ENCODE results near the gene MAT2B. TPM values are rescaled to one million over a fixed set of nuclear protein-coding genes. Genes with fewer than 3 reads are reported as not detected.

MAT2B gene
- total RNA-seq, 2 donors from 2014 or later: 63.4 to 86.7 TPM

DNA sequence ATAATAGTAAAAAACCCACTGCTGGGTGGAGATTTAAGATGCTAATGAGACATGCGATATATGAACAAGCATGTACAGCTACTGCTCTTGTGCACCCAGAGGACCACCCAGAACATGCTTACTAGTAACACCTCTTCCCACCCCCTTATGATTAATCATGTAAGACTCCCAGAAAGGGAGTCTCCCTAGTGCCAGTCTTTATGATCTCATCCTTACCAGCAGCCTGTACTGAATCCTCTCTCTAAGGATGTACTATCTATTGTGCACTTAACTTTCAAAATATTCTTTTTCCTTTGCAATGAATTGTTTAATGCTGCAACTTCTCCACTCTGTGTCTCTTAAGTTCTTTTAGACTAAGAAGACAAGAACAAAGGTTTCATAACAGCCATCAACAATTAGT is 9.1 kb upstream of the MAT2B start:
- DNase-seq: no peak
- no peak overlapping the region for H3K4me3 ChIP-seq
- TF ChIP-seq, protein P1, sequence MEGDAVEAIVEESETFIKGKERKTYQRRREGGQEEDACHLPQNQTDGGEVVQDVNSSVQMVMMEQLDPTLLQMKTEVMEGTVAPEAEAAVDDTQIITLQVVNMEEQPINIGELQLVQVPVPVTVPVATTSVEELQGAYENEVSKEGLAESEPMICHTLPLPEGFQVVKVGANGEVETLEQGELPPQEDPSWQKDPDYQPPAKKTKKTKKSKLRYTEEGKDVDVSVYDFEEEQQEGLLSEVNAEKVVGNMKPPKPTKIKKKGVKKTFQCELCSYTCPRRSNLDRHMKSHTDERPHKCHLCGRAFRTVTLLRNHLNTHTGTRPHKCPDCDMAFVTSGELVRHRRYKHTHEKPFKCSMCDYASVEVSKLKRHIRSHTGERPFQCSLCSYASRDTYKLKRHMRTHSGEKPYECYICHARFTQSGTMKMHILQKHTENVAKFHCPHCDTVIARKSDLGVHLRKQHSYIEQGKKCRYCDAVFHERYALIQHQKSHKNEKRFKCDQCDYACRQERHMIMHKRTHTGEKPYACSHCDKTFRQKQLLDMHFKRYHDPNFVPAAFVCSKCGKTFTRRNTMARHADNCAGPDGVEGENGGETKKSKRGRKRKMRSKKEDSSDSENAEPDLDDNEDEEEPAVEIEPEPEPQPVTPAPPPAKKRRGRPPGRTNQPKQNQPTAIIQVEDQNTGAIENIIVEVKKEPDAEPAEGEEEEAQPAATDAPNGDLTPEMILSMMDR (IDR thresholded peaks at IDR 0.05): no peak
- H3K4me1 ChIP-seq: no peaks in the 10 kb centered on the region
- H3K27me3 ChIP-seq: no peaks in the 10 kb centered on the region
- H3K36me3 ChIP-seq: no peaks in the 10 kb centered on the region
- no peak overlapping the region for H3K9ac ChIP-seq (ENCODE audit: low read depth in 2 of 2, low read length in 2 of 2)
- H3K9me3 ChIP-seq: no peaks in the 10 kb centered on the region
- H3K27ac ChIP-seq: no peak overlapping the region
- intact Hi-C loops (cut with DNase I): no loop called here

DNA sequence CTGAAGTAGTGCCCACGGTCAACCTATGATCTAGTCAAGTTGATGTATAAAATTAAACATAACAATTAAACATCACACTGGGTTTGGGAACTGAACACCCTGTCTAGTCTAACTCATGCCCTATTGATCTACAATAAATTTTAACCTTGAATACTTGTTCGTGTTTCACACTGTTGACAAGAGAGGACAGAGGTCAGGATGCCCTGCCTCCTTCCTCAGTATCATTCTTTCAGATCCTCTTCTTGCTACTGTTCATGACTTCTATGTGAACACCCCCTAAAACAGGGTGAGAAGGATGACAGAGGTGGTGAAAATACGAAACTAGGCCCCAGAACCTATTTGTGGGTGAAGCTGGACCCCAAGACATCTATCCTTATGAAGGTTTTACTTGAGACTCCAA is 8.1 kb upstream of the MAT2B start:
- no peaks in the 10 kb centered on the region for H3K9me3 ChIP-seq
- no peak overlapping the region for H3K4me3 ChIP-seq
- H3K27me3 ChIP-seq: no peaks in the 10 kb centered on the region
- intact Hi-C loops (cut with DNase I): no loop called here
- no peak overlapping the region for H3K9ac ChIP-seq (ENCODE audit: low read depth in 2 of 2, low read length in 2 of 2)
- no peaks in the 10 kb centered on the region for H3K4me1 ChIP-seq
- no peak overlapping the region for H3K27ac ChIP-seq
- TF ChIP-seq, protein P1 (IDR thresholded peaks at IDR 0.05): no peak
- no peak for DNase-seq
- no peaks in the 10 kb centered on the region for H3K36me3 ChIP-seq

DNA sequence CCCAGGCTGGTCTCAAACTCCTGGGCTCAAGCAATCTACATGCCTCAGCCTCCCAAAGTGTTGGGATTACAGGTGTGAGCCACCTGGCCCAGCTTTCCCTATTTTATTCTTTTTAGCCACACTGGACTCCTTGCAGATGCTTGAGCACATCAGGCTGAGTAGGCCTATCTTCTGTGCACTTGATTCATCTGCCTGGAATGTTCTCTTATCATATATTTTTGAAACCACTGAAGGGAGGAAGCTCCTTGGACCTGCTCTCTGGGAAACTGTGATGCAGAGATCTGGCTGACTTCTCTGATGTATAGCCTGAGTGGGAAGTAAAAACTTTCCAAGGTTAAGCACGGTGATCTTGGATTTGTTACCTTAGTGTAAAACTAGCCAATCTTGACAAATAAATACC is 6.5 kb upstream of the MAT2B start:
- no peak for DNase-seq
- no peak overlapping the region for H3K4me3 ChIP-seq
- H3K4me1 ChIP-seq: no peaks in the 10 kb centered on the region
- intact Hi-C loops (cut with DNase I): no loop called here
- H3K9ac ChIP-seq (ENCODE audit: low read depth in 2 of 2, low read length in 2 of 2): no peak overlapping the region
- TF ChIP-seq, protein P1 (IDR thresholded peaks at IDR 0.05): no peak
- H3K27me3 ChIP-seq: no peaks in the 10 kb centered on the region
- H3K9me3 ChIP-seq: no peaks in the 10 kb centered on the region
- H3K36me3 ChIP-seq: no peaks in the 10 kb centered on the region
- no peak overlapping the region for H3K27ac ChIP-seq

DNA sequence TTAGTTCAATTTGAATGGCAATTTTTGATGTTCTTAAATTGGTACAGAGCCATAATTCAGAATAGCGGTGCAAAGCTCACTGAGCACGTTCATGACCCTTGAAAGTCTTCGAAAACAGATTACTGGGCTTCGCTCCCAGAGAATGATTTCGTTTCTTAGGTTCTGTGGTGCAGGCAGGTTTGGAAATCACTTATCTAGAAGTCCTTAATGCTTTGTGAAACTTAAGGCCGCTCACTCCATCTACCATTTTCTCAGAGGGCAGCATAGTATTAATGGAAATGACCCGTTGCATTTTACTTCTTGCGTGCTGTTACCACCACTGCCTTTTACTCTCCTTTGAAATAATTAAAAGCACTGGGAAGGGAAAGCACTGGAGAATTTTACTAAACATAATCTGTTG is 2.9 kb upstream of the MAT2B start:
- DNase-seq: no peak
- H3K36me3 ChIP-seq: no peaks in the 10 kb centered on the region
- H3K9me3 ChIP-seq: no peaks in the 10 kb centered on the region
- no peaks in the 10 kb centered on the region for H3K4me1 ChIP-seq
- no peaks in the 10 kb centered on the region for H3K27me3 ChIP-seq
- peak overlapping the region; percentile 78 for H3K4me3 ChIP-seq
- H3K27ac ChIP-seq: peak overlapping the region; percentile 100
- intact Hi-C loops (cut with DNase I): no loop called here
- TF ChIP-seq, protein P1 (IDR thresholded peaks at IDR 0.05): no peak
- H3K9ac ChIP-seq (ENCODE audit: low read depth in 2 of 2, low read length in 2 of 2): peak overlapping the region in 1 of 2 donors; percentile 89

DNA sequence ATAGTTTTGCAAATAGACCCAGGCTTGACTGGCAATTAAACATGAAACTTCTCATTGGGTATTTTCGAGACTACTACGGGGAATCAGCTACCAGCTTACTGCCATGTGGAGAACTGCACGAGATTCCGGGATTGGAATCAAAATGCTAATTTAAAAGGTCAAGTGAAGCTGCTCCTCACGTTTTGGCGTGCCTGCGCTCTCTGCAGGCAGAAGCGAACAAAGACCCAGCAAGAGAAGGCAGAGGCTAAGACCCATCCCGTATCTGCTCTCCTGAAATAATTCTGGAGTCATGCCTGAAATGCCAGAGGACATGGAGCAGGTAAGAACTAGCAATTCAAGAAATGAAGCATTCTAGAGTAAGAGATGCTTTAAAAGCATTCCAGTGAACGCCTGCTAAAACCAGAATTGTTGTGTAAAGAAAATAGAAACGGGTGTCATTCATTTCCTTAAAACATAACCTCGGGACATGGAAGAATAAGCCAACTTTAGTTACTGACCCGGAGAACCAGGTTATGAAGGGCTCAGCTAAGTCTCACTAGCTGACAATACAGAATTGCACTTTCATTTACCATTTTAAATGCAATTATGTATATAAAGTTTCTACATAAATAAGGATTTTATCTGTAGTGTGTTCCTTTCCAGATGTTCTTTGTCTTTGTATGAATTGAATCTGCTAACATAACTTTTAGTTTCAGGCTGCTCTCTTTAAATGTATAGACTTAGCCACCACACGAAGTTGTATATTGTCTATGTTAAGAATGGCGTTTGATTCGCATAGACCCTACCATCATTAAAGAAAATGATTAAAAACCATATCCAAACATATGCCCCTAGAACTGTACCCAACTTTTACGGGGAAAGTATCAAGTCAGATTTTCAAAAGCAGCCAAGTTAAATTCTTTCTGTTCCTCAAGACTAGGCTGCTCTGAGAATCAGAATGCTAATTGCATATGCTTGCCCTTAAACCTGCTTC is 2.0 kb upstream of the MAT2B start:
- intact Hi-C loops (cut with DNase I): no loop called here
- Histone ChIP-seq H3K9me3 (no peaks in the 10 kb centered on the region), H3K9ac (ENCODE audit: low read depth in 2 of 2, low read length in 2 of 2) (peak overlapping the region in 1 of 2 donors; percentile 89), H3K27ac (peak overlapping the region; percentile 100), H3K4me3 (peak overlapping the region; percentile 78), H3K4me1 (no peaks in the 10 kb centered on the region), H3K36me3 (no peaks in the 10 kb centered on the region), H3K27me3 (no peaks in the 10 kb centered on the region)
- DNase-seq: peak; percentile 78
- TF ChIP-seq, protein P1 (IDR thresholded peaks at IDR 0.05): peak; percentile 12

All from colonic mucosa (tissue), 4 donors.